GM19324 (cell line): ENCODE data around the gene UBAC1.
"Not testable (repeated sequence)": the region's sequence is repeated elsewhere in the genome, so short reads cannot be mapped to it uniquely, and the experiment has no call there.

Experiments used
- ATAC-seq: cut with Tn5 transposase; IDR thresholded peaks from one replicate; pipeline ENCODE4 v1.9.1; 2021; ENCODE audit warnings: mild to moderate bottlenecking, moderate library complexity; ENCODE audit not compliant: unreplicated experiment, low FRiP score

UBAC1 gene

GRCh38 chr9:135961811-135962695, 880 bp upstream of the UBAC1 start:
- no peak for ATAC-seq

GRCh38 chr9:135960411-135961276, 529 bp downstream of the UBAC1 start:
- peak; percentile 24 for ATAC-seq

DNA sequence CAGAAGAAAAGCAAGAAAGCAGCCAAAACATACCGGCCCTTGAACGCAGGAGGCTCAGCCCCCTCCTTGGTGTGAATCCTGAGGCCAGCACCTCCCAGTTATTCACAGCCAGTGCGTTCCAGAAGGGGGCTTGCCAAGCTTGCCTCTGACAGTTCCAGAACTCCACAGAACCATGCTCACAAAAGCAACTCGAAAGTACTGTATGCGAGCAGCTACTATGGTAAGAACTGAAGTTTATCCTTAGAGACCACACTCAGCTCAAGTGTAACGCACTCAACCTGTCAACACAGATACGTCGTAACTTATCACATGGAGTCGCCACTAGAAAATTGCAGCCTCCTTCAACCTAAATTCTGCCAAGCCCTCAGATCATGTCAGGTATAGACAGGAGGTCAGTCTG, 1.4 kb downstream of the UBAC1 start:
- no peak for ATAC-seq

- no peak for ATAC-seq
These were observed 2.7 kb downstream of the UBAC1 start for GRCh38 chr9:135958485-135958884.

GRCh38 chr9:135957431-135957830, 3.7 kb downstream of the UBAC1 start:
- ATAC-seq: no peak

DNA sequence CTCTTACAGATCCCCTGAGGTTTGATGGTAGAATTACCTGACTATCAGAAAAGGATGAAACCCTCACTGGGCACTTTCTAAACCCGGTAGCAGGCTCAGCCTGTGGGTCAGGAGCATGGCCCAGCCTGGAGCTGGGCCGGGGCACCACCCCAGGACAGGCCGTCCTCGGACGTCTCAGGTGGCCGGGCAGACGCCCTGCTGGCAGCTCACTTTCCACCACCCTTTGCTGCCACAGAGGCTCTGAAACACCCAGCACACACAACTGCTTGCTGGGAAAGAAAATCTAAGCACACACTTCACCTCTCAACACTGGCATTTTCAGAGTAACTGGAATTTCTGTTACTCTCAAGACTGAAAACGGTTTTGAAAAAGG, 4.4 kb downstream of the UBAC1 start:
- no peak for ATAC-seq

- no peak for ATAC-seq
These were observed 5.0 kb downstream of the UBAC1 start for GRCh38 chr9:135955934-135956801.

DNA sequence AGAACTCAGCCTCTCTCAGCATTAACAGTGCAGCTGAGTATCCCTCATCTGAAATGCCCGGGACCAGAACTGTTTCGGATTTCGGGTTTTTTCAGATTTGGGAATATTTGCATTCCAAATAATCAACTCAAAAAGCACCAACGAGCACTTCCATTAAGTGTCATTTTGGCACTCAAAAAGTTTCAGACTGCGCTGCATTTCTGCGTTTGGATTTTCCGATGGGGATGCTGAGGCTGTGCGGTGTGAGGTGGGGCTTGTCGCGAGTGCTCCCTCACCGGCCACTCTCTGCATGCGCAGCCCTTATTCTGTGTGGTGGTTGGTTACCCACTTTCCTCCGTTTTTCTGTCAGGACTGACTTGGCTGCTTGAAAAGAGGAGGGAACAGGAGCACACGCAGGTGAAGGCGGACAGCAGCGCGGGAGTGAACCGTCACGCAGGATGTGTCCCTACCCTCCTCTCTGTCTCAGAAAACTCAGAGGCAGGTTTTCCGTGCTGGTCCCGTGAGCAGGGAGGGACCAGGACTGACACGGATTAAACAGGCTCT, 8.4 kb downstream of the UBAC1 start:
- no peak for ATAC-seq

- ATAC-seq: no peak
These were observed 9.1 kb downstream of the UBAC1 start for GRCh38 chr9:135951889-135952663.

GRCh38 chr9:135951310-135951709, 9.9 kb downstream of the UBAC1 start:
- not testable (repeated sequence) for ATAC-seq

DNA sequence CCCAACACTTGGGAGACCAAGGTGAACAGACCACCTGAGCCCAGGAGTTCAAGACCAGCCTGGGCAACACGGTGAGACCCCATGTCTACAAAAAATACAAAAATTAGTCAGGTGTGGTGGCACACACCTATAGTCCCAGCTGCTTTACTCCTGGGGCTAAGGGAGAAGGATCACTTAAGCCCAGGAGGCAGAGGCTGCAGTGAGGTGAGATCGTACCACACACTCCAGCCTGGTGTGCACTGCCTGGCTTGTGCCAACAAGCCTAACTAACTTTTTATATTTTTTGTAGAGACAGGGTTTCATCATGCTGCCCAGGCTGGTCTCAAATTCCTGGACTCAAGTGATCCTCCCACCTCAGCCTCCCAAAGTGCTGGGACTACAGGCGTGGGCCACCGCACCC, 10.3 kb downstream of the UBAC1 start:
- not testable (repeated sequence) for ATAC-seq

GRCh38 chr9:135950135-135950682, 11.0 kb downstream of the UBAC1 start:
- no peak for ATAC-seq

GRCh38 chr9:135949501-135950134, 11.6 kb downstream of the UBAC1 start:
- no peak for ATAC-seq

DNA sequence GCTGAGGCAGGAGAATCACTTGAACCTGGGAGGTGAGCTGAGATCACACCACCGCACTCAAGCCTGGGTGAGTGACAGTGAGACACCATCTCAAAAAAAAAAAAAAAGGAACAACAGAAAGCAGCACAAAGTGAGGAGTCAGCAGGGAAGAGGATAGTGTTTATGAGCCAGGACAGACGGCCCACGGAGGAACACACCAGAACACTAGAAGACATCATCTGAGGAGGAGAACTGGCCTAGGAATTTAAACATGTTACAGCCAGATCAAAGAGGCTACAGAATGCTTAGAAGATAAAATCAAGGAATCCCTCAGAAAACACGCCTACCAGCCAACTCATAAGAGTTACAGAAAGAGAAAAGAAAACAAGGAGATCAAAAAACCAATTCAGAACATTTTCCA, 12.2 kb downstream of the UBAC1 start:
- no peak for ATAC-seq

GRCh38 chr9:135948446-135948845, 12.7 kb downstream of the UBAC1 start:
- no peak for ATAC-seq

- ATAC-seq: no peak
These were observed 13.6 kb downstream of the UBAC1 start for GRCh38 chr9:135947582-135947981.

GRCh38 chr9:135947105-135947504, 14.1 kb downstream of the UBAC1 start:
- ATAC-seq: not testable (repeated sequence)

GRCh38 chr9:135946392-135946994, 14.7 kb downstream of the UBAC1 start:
- ATAC-seq: no peak
